IMR-90 (cell line): ENCODE data around the gene CNPY2. TPM values are rescaled to one million over a fixed set of nuclear protein-coding genes. Genes with fewer than 3 reads are reported as not detected.

ENCODE experiments used
- ATAC-seq: fragments of 200-7000 bp; cut with Tn5 transposase; 2 replicates; pipeline ENCODE4 v1.9.1; 2020; ENCODE audit warnings: low read depth, mild to moderate bottlenecking, moderate library complexity
- BruUV-seq: library from RNA; stranded (reverse); fragments of 400-500 nt; replicated peaks from 2 replicates; lab custom pipeline; 2021; lab: Mats Ljungman, UMichigan
- CTCF ChIA-PET: fragments of 300-600 bp; formaldehyde crosslinking; extraction: SDS; loops from one replicate; lab custom pipeline; 2021; ENCODE audit warnings: antibody characterized with exemption; lab: Yijun Ruan, JAX
- POLR2A ChIA-PET: fragments of 300-600 bp; sonication (Branson Sonifier 250); formaldehyde crosslinking; loops from one replicate; lab custom pipeline; 2022; ENCODE audit warnings: antibody characterized with exemption; ENCODE audit not compliant: unreplicated experiment; lab: Charles Lee
- DNase-seq: peaks from one replicate; pipeline ENCODE4 v3.0.0; 2013
- H2AFZ ChIP-seq: replicated peaks from 2 replicates; pipeline ENCODE3; 2013; ENCODE audit warnings: low read length, mild to moderate bottlenecking; ENCODE audit not compliant: poor library complexity
- H2AK5ac ChIP-seq: 2 replicates; pipeline ENCODE4 v1.6.1; 2013; ENCODE audit warnings: low read depth, low read length, inconsistent platforms
- H2AK9ac ChIP-seq: replicated peaks from 2 replicates; pipeline ENCODE3; 2013; ENCODE audit warnings: mild to moderate bottlenecking, low read depth, low read length, moderate library complexity; ENCODE audit not compliant: poor library complexity
- H2BK120ac ChIP-seq: 2 replicates; pipeline ENCODE4 v1.6.1; 2013; ENCODE audit warnings: low read depth, low read length, inconsistent platforms
- H2BK15ac ChIP-seq: 3 replicates; pipeline ENCODE4 v1.6.1; 2013; ENCODE audit warnings: low read depth, low read length, inconsistent platforms
- H2BK20ac ChIP-seq: 2 replicates; pipeline ENCODE4 v1.6.1; 2013; ENCODE audit warnings: low read depth, mild to moderate bottlenecking, inconsistent platforms, low read length, moderate library complexity
- H2BK5ac ChIP-seq: 2 replicates; pipeline ENCODE4 v1.6.1; 2013; ENCODE audit warnings: mild to moderate bottlenecking, low read depth, low read length, inconsistent platforms; ENCODE audit not compliant: poor library complexity, severe bottlenecking
- H3K14ac ChIP-seq: replicated peaks from 2 replicates; pipeline ENCODE4 v1.6.1; 2013; ENCODE audit warnings: low read depth, low read length, inconsistent platforms
- H3K18ac ChIP-seq: 2 replicates; pipeline ENCODE4 v1.6.1; 2013; ENCODE audit warnings: low read depth, low read length, control low read depth
- H3K23ac ChIP-seq: 2 replicates; pipeline ENCODE4 v1.6.1; 2013; ENCODE audit warnings: low read depth, low read length, inconsistent platforms
- H3K27ac ChIP-seq: 2 replicates; pipeline ENCODE4 v1.5.1; 2013; ENCODE audit warnings: mild to moderate bottlenecking, control low read depth, low read length; ENCODE audit not compliant: insufficient read depth
- H3K27me3 ChIP-seq: 2 replicates; pipeline ENCODE4 v1.6.1; 2013; ENCODE audit warnings: low read length; ENCODE audit not compliant: control insufficient read depth, insufficient read depth
- H3K36me3 ChIP-seq: 2 replicates; pipeline ENCODE4 v1.6.1; 2013; ENCODE audit warnings: low read length, mixed read lengths; ENCODE audit not compliant: control insufficient read depth, insufficient read depth
- H3K4ac ChIP-seq: 2 replicates; pipeline ENCODE4 v1.6.1; 2013; ENCODE audit warnings: low read depth, low read length, inconsistent platforms
- H3K4me1 ChIP-seq: 2 replicates; pipeline ENCODE4 v1.6.1; 2013; ENCODE audit warnings: low read length, mixed read lengths; ENCODE audit not compliant: control insufficient read depth, insufficient read depth
- H3K4me2 ChIP-seq: 2 replicates; pipeline ENCODE4 v1.6.1; 2013; ENCODE audit warnings: low read depth, mild to moderate bottlenecking, control low read depth, low read length, moderate library complexity
- H3K4me3 ChIP-seq: 2 replicates; pipeline ENCODE4 v1.5.1; 2013; ENCODE audit warnings: low read depth, mild to moderate bottlenecking, control low read depth, low read length, moderate library complexity; ENCODE audit not compliant: insufficient read depth
- H3K56ac ChIP-seq: 2 replicates; pipeline ENCODE4 v1.6.1; 2013; ENCODE audit warnings: low read length, inconsistent platforms; ENCODE audit not compliant: insufficient read depth; ENCODE audit errors: extremely low read depth
- H3K79me1 ChIP-seq, 2 experiments: 2 replicates each; pipeline ENCODE4 v1.6.1; 2013; ENCODE audit warnings: low read length in 2 of 2, inconsistent platforms in 1 of 2, low read depth in 1 of 2
- H3K9ac ChIP-seq: 2 replicates; pipeline ENCODE4 v1.6.1; 2013; ENCODE audit warnings: low read depth, low read length, control low read depth
- H3K9me1 ChIP-seq: 2 replicates; pipeline ENCODE4 v1.6.1; 2013; ENCODE audit warnings: low read length, inconsistent platforms; ENCODE audit not compliant: insufficient read depth
- H3K9me3 ChIP-seq: 2 replicates; pipeline ENCODE4 v1.6.1; 2013; ENCODE audit warnings: low read length; ENCODE audit not compliant: control insufficient read depth, insufficient read depth
- H4K20me1 ChIP-seq: 2 replicates; pipeline ENCODE4 v1.6.1; 2013; ENCODE audit warnings: low read length, inconsistent platforms; ENCODE audit not compliant: insufficient read depth
- H4K5ac ChIP-seq: 2 replicates; pipeline ENCODE4 v1.6.1; 2013; ENCODE audit warnings: mild to moderate bottlenecking, low read depth, low read length, control low read depth
- H4K8ac ChIP-seq, 2 experiments: 2 replicates each; pipeline ENCODE4 v1.6.1; 2013; ENCODE audit warnings: low read depth in 2 of 2, low read length in 2 of 2, control low read depth in 1 of 2, inconsistent platforms in 1 of 2
- H4K91ac ChIP-seq: 2 replicates; pipeline ENCODE4 v1.6.1; 2013; ENCODE audit warnings: low read depth, low read length, inconsistent platforms; ENCODE audit not compliant: insufficient read depth
- CEBPB ChIP-seq: IDR thresholded peaks from 2 replicates; pipeline ENCODE4 v1.6.1; 2012; ENCODE audit warnings: low read depth, low read length, improper control_type of control experiment
- CTCF ChIP-seq: conservative IDR thresholded peaks from 2 replicates; pipeline ENCODE4 v1.5.1; 2012; ENCODE audit warnings: mild to moderate bottlenecking, low read depth, low read length, improper control_type of control experiment
- FOS ChIP-seq: fragments of 150-350 bp; IDR thresholded peaks from 2 replicates; pipeline ENCODE4 v1.6.1; 2016; ENCODE audit warnings: low read depth, low read length
- MAFK ChIP-seq: IDR thresholded peaks from 2 replicates; pipeline ENCODE4 v1.6.1; 2012; ENCODE audit warnings: low read depth, low read length, improper control_type of control experiment
- POLR2A ChIP-seq: IDR thresholded peaks from 2 replicates; pipeline ENCODE4 v1.6.1; 2012; ENCODE audit warnings: mild to moderate bottlenecking, low read depth, low read length
- RFX5 ChIP-seq: IDR thresholded peaks from 2 replicates; pipeline ENCODE4 v1.8.0; 2012; ENCODE audit warnings: low read depth, mild to moderate bottlenecking, low read length, moderate library complexity
- USF2 ChIP-seq: fragments of 150-350 bp; IDR thresholded peaks from 2 replicates; pipeline ENCODE4 v1.6.1; 2017; ENCODE audit warnings: mild to moderate bottlenecking, antibody characterized with exemption, low read length, low read depth
- WGBS, 2 experiments: methylation state at CpG; one replicate each; pipeline versions ENCODE4 v1.1.5 to v1.1.7; 2013; ENCODE audit warnings: missing lambda C conversion rate in 2 of 2; ENCODE audit not compliant: insufficient read length in 1 of 2; ENCODE audit errors: extremely low coverage in 2 of 2; 5-methylcytosine and 5-hydroxymethylcytosine counted together
- dilution Hi-C: fragments of 300-500 bp; cut with HindIII; formaldehyde crosslinking; loops from one replicate; pipeline ENCODE4 v1.14.3; 2018; ENCODE audit warnings: low sequenced_read_pairs; ENCODE audit not compliant: unreplicated experiment
- in situ Hi-C: fragments of 300-500 bp; cut with MboI; formaldehyde crosslinking; loops from 3 replicates; pipeline ENCODE4 v1.14.3; 2019; ENCODE audit warnings: low sequenced_read_pairs, inconsistent platforms, mixed read lengths
- intact Hi-C: fragments of 100-400 bp; cut with micrococcal nuclease; formaldehyde crosslinking; loops from 2 replicates; pipeline ENCODE4 v1.10.0; 2022
- polyA plus RNA-seq, 3 experiments: library from polyadenylated mRNA; depleted of rRNA; stranded (reverse); fragments of >200 nt; gene quantifications; 2 replicates each; pipeline ENCODE4 v1.2.3, GENCODE V29; 2012; ENCODE audit warnings: low replicate concordance in 1 of 3
- total RNA-seq: library from RNA; depleted of rRNA; stranded (reverse); fragments of >200 nt; gene quantifications from 2 replicates; pipeline ENCODE4 v1.2.3, GENCODE V29; 2012

Gene CNPY2
- total and polyA plus RNA-seq, 2 of the 4 experiments (the other 2 are of a cell fraction) = 65.2 to 175 TPM

GRCh38 chr12:56286044-56286830 lies 29.6 kb downstream of the CNPY2 start:
- intact Hi-C loops (no loop called here), dilution Hi-C loops (no loop called here), in situ Hi-C loops (no loop called here)
- H3K9me1 ChIP-seq = no peaks in the 10 kb centered on the region
- H3K9me3 ChIP-seq = no peaks in the 10 kb centered on the region
- no CpG with 5 or more reads among the region's 4 CpGs for WGBS, 2 experiments
- H4K20me1 ChIP-seq = peaks cover 14% of the 10 kb centered on the region
- H3K56ac ChIP-seq = no peak overlapping the region
- H3K27me3 ChIP-seq = no peaks in the 10 kb centered on the region
- no peak for TF ChIP-seq POLR2A
- TF ChIP-seq MAFK = no peak
- TF ChIP-seq RFX5 = no peak
- TF ChIP-seq CTCF = no peak
- TF ChIP-seq CEBPB = peak; percentile 70
- no peak for TF ChIP-seq USF2
- no peak for TF ChIP-seq FOS
- no peak overlapping the region for H2AFZ ChIP-seq
- DNase-seq (no peak), ATAC-seq (no peak; the same call in 1 of the 2 replicates)
- no peak overlapping the region for H3K4me3 ChIP-seq
- H2AK9ac ChIP-seq = no peak overlapping the region
- BruUV-seq = no TSS peak
- ChIA-PET POLR2A (no interaction called here), CTCF (interaction anchor here (0.6 to 1.0 kb wide), 2 partner anchors 96 to 178 kb away, joined by 3 to 4 read pairs; no protein-coding TSS in a partner anchor)
- peaks cover 4% of the 10 kb centered on the region; the same call in 1 of the 2 replicates for H3K4me1 ChIP-seq
- H3K14ac ChIP-seq = no peak overlapping the region
- peaks cover 33 to 55% of the 10 kb centered on the region in 2 experiments for H3K79me1 ChIP-seq
- no peak overlapping the region for H2BK20ac ChIP-seq
- no peak overlapping the region for H2AK5ac ChIP-seq
- H3K36me3 ChIP-seq = peaks cover 35% of the 10 kb centered on the region
- no peak overlapping the region for H3K23ac ChIP-seq
- H2BK5ac ChIP-seq = no peak overlapping the region
- peak overlapping the region; percentile 23; the same call in 1 of the 2 replicates for H3K27ac ChIP-seq
- H2BK120ac ChIP-seq = no peak overlapping the region
- H3K9ac ChIP-seq = no peak overlapping the region
- H4K91ac ChIP-seq = no peak overlapping the region
- no peak overlapping the region for H3K4me2 ChIP-seq
- no peak overlapping the region for H3K4ac ChIP-seq
- no peak overlapping the region for H3K18ac ChIP-seq
- no peak overlapping the region for H4K8ac ChIP-seq
- H2BK15ac ChIP-seq = no peak overlapping the region
- no peak overlapping the region for H4K5ac ChIP-seq
